ENCODE results near the gene SLC39A10.

- TF ChIP-seq CTCF (IDR thresholded peaks at IDR 0.05; ENCODE audit: low read depth, low read length) (no peak), EZH2phosphoT487 (IDR thresholded peaks at IDR 0.05; ENCODE audit: low read depth) (no peak)
Measured at GRCh38 chr2:195733831-195734230, 76.8 kb downstream of the SLC39A10 start.

All from OCI-LY3 (cell line).